ENCODE measurements around the gene LYAR. TPM values are rescaled to one million over a fixed set of nuclear protein-coding genes. Genes with fewer than 3 reads are reported as not detected.

The LYAR gene
- total and polyA plus RNA-seq, 2 of the 13 experiments (the other 11 are each of a cell fraction or from before 2014, with no cell fraction given): 7.8 to 94.2 TPM

GRCh38 chr4:4248029-4248884 is 41.7 kb downstream of the LYAR start, which contains the start of gene TMEM128 (continued):
- TF ChIP-seq HMGXB4 (CRISPR knock-in tag; IDR thresholded peaks at IDR 0.05; ENCODE audit: borderline replicate concordance in 1 of 2, low read depth in 1 of 2) (peak; percentile 70 to 91; a peak in 3 of 4 replicates), ZNF136 (CRISPR knock-in tag; IDR thresholded peaks at IDR 0.05; ENCODE audit: low read depth) (peak; percentile 64), ATM (IDR thresholded peaks at IDR 0.05; ENCODE audit: borderline replicate concordance) (no peak), ZNF724P (CRISPR knock-in tag; IDR thresholded peaks at IDR 0.05; ENCODE audit: borderline replicate concordance) (0 out of 2 replicates have a peak, but pooled peaks have one; percentile 28), ZNF816 (CRISPR knock-in tag; IDR thresholded peaks at IDR 0.05; ENCODE audit: borderline replicate concordance) (peak; percentile 26; the same call in 1 of the 2 replicates), ZNF329 (CRISPR knock-in tag; IDR thresholded peaks at IDR 0.05; ENCODE audit: low read depth) (no peak), ZSCAN20 (CRISPR knock-in tag; IDR thresholded peaks at IDR 0.05; ENCODE audit: borderline replicate concordance) (no peak), MED1 (CRISPR knock-in tag; IDR thresholded peaks at IDR 0.05) (peak; percentile 81), THAP11 (CRISPR knock-in tag; IDR thresholded peaks at IDR 0.05) (peak; percentile 91), POLR2AphosphoS5 (IDR thresholded peaks at IDR 0.05; ENCODE audit: low read depth, low read length) (peak; percentile 92), MXI1 (IDR thresholded peaks at IDR 0.05; ENCODE audit: borderline replicate concordance, low read depth, low read length) (peak; percentile 57; the same call in 1 of the 3 replicates), ISX (CRISPR knock-in tag; conservative IDR thresholded peaks at IDR 0.05) (no peak), ZMYM4 (CRISPR knock-in tag; IDR thresholded peaks at IDR 0.05) (peak; percentile 78; the same call in 1 of the 2 replicates), ZHX2 (IDR thresholded peaks at IDR 0.05; ENCODE audit: low read depth) (peak; percentile 94), ZHX2 (CRISPR knock-in tag; IDR thresholded peaks at IDR 0.05; ENCODE audit: borderline replicate concordance) (no peak), ZNF570 (CRISPR knock-in tag; IDR thresholded peaks at IDR 0.05; ENCODE audit: borderline replicate concordance) (no peak), ZBTB44 (CRISPR knock-in tag; IDR thresholded peaks at IDR 0.05) (no peak), KDM4B (CRISPR knock-in tag; IDR thresholded peaks at IDR 0.05) (peak; percentile 18; the same call in 1 of the 2 replicates), PHF8 (CRISPR knock-in tag; IDR thresholded peaks at IDR 0.05) (peak; percentile 98), ZNF160 (CRISPR knock-in tag; IDR thresholded peaks at IDR 0.05) (0 out of 2 replicates have a peak, but pooled peaks have one; percentile 54)

All from HepG2 (cell line).